Astrocyte of the spinal cord (primary cell): ENCODE measurements around the gene SNRPA.
"Not testable (repeated sequence)": the region's sequence is repeated elsewhere in the genome, so short reads cannot be mapped to it uniquely, and the experiment has no call there.

Experiments
- DNase-seq: peaks from one replicate; pipeline ENCODE4 v3.0.0; 2011; ENCODE audit warnings: low read depth, low spot score
- H3K4me3 ChIP-seq: 2 replicates; pipeline ENCODE4 v1.5.1; 2011; ENCODE audit warnings: low read depth, mild to moderate bottlenecking, low read length, moderate library complexity
- CTCF ChIP-seq: IDR thresholded peaks from 2 replicates; pipeline ENCODE4 v1.5.1; 2012; ENCODE audit warnings: low read depth, mild to moderate bottlenecking, low read length, inconsistent platforms
- in situ Hi-C: cut with HindIII; loops from 2 replicates; pipeline ENCODE4 v1.10.0; 2017; ENCODE audit warnings: low sequenced_read_pairs

SNRPA gene

DNA sequence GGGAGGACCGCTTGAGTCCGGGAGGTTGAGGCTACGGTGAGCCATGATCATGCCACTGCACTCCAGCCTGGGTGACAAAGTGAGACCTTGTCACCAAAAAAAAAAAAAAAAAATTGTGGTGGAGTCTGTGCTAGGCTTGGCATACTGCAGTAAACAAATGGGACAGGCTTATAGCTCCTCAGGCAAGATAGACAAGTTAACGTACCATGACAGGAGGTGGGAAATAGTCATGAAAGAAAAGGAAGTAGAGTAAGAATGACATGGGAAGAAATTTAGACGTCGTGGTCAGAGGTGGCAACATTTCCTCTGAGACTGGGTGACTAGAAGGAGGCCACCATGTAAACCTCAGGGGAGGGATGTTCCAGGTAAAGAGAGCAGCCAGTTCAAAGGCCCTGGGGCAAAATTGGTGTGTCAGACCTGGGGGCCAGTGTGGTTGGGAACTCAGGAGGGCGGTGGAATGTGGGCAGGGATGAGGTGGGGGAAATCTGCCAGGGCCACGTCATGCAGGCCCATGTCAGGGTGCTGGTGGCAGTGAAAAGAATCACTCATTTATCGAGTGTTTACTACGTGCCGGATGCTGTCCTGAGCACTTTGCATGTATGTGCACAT lies 5.6 kb downstream of the SNRPA start:
- TF ChIP-seq CTCF, result no peak
- H3K4me3 ChIP-seq, result no peak overlapping the region
- in situ Hi-C loops, result no loop called here
- DNase-seq, result no peak

DNA sequence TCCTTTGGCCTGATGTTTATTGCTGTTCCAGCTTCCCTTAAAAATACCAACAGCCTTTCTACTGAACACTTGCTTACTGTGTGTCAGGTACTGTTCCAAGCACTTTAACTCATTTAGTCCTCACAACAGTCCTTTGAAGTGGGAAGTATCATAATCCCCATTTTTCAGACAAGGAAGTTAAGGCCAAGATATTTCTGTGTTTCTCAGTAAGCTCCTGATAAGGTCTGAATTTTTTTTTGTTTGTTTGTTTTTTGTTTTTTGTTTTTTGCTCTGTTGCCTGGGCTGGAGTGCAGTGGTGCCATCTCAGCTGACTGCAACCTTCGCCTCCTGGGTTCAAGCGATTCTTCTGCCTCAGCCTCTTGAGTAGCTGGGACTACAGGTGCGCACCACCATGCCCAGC lies 7.5 kb downstream of the SNRPA start:
- H3K4me3 ChIP-seq, result no peak overlapping the region
- no peak for TF ChIP-seq CTCF
- in situ Hi-C loops, result no loop called here
- DNase-seq, result no peak

DNA sequence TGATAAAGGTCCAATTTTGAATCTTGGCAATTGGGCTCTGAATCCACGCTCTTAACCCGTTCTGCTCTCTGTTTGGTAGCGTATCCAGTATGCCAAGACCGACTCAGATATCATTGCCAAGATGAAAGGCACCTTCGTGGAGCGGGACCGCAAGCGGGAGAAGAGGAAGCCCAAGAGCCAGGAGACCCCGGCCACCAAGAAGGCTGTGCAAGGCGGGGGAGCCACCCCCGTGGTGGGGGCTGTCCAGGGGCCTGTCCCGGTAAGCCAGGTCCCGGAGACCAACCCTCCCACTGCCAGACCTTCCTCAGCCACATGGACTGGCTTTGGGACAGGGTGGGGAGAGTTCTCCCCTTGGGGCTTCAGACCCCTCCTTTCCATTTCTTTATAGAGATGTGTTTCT lies 8.3 kb downstream of the SNRPA start:
- in situ Hi-C loops, result no loop called here
- no peak for TF ChIP-seq CTCF
- no peak overlapping the region for H3K4me3 ChIP-seq
- DNase-seq, result no peak

GRCh38 chr19:40762754-40763470 lies 11.9 kb downstream of the SNRPA start:
- TF ChIP-seq CTCF, result peak; percentile 30
- peak; percentile 56 for DNase-seq
- H3K4me3 ChIP-seq, result no peak overlapping the region
- in situ Hi-C loops, result no loop called here

DNA sequence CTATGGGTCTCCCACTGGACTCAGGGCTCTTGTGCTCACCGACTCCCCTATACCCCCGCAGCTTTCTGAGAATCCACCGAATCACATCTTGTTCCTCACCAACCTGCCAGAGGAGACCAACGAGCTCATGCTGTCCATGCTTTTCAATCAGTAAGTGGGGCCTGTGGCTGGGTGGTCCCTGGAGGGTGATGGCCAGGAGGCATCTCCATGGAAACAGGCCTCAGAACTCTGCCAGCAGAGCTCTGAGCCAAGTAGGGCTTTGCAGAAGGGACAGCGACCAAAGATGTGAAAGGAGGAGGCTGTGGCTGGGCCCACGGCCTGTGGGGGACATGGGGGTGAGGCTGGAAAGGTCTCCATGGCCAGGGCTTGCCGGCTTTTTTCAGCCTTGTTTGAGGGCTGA lies 12.5 kb downstream of the SNRPA start:
- DNase-seq, result no peak
- in situ Hi-C loops, result no loop called here
- H3K4me3 ChIP-seq, result no peak overlapping the region
- TF ChIP-seq CTCF, result no peak

DNA sequence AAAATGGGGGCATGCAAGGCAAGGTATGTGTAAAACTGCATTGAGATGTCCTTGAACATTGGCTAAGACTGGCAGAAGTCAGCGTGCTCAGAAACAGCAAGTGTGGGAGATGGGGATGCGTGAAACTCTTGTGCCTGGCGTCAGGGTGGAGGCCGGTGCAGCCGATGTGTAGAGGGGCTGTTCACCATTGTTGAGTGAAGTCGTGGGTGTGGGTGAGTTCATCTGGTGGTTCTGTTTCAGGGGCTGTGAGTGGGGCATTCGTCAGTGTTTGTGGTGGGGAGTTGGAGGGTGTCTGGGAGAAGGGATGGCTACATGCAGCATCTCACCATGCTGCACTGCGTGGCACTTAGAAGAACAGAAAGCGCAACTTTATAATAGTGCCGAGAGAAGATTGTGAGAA lies 13.0 kb downstream of the SNRPA start:
- in situ Hi-C loops, result no loop called here
- H3K4me3 ChIP-seq, result no peak overlapping the region

GRCh38 chr19:40766385-40766784 lies 15.4 kb downstream of the SNRPA start:
- in situ Hi-C loops, DNase-seq, H3K4me3 ChIP-seq: not testable (repeated sequence)

More for the DNA sequence above, 13.0 kb downstream of the SNRPA start:
- DNase-seq, result no peak
- no peak for TF ChIP-seq CTCF
